ENCODE data around the gene SPACDR. TPM values are rescaled to one million over a fixed set of nuclear protein-coding genes. Genes with fewer than 3 reads are reported as not detected.

The SPACDR gene
- total RNA-seq = 0.65 and 0.96 TPM in 2 replicates

GRCh38 chr7:100464210-100464660, at the start of gene SPACDR:
Gene SPACDR (minus strand): TSS chr7:100464260. CDS start chr7:100464025, 235 bp downstream.

GRCh38 chr7:100483722-100484672, 19.9 kb upstream of the SPACDR start, which contains the start of gene NYAP1:
Gene NYAP1 (plus strand): TSS chr7:100483927. CDS start chr7:100485312, 1,385 bp downstream.

GRCh38 chr7:100478958-100479660, 15.0 kb upstream of the SPACDR start, which contains the start of gene TSC22D4:
Gene TSC22D4 (minus strand): TSS chr7:100479214. CDS start chr7:100478038, 1,176 bp downstream.

GRCh38 chr7:100429637-100430492, 34.2 kb downstream of the SPACDR start, which contains the start of gene MEPCE:
Gene MEPCE (plus strand): TSS chr7:100429831. CDS start chr7:100430019, 188 bp downstream.

GRCh38 chr7:100428199-100428966, 35.7 kb downstream of the SPACDR start, which contains the start of gene ZCWPW1:
Gene ZCWPW1 (minus strand): TSS chr7:100428703. CDS start chr7:100420649, 8,054 bp downstream.

Other genes starting within 250 kb of the SPACDR start
- not detected in 2 replicates for gene PVRIG, start 244.3 kb downstream of the SPACDR start, total RNA-seq
- not detected in 2 replicates for gene SPDYE3, start 156.6 kb downstream of the SPACDR start, total RNA-seq
- gene PILRB, start 106.1 kb downstream of the SPACDR start, total RNA-seq = 5.7 and 7.8 TPM in 2 replicates
- 0.26 TPM in 1 of 2 replicates, not detected in the other for gene PILRA, start 90.8 kb downstream of the SPACDR start, total RNA-seq
- 1.0 and 1.4 TPM in 2 replicates for gene ZCWPW1, start 35.6 kb downstream of the SPACDR start, total RNA-seq
- 26.9 and 30.4 TPM in 2 replicates for gene MEPCE, start 34.4 kb downstream of the SPACDR start, total RNA-seq
- 11.1 and 14.1 TPM in 2 replicates for gene PPP1R35, start 27.8 kb downstream of the SPACDR start, total RNA-seq
- gene TSC22D4, start 15.0 kb upstream of the SPACDR start, total RNA-seq = 20.6 and 21.5 TPM in 2 replicates
- 1.4 and 2.3 TPM in 2 replicates for gene NYAP1, start 19.7 kb upstream of the SPACDR start, total RNA-seq
- gene AGFG2, start 74.9 kb upstream of the SPACDR start, total RNA-seq = 5.6 and 6.9 TPM in 2 replicates
- 0.13 TPM in 1 of 2 replicates, not detected in the other for gene SAP25, start 109.6 kb upstream of the SPACDR start, total RNA-seq
- 9.7 and 11.7 TPM in 2 replicates for gene LRCH4, start 121.9 kb upstream of the SPACDR start, total RNA-seq
- gene FBXO24, start 122.1 kb upstream of the SPACDR start, total RNA-seq = 0.13 and 0.20 TPM in 2 replicates
- 167 and 207 TPM in 2 replicates for gene PCOLCE, start 138.1 kb upstream of the SPACDR start, total RNA-seq
- 9.8 and 10.2 TPM in 2 replicates for gene MOSPD3, start 148.3 kb upstream of the SPACDR start, total RNA-seq
- 1.9 and 2.2 TPM in 2 replicates for gene TFR2, start 177.3 kb upstream of the SPACDR start, total RNA-seq
- not detected in 2 replicates for gene ACTL6B, start 192.2 kb upstream of the SPACDR start, total RNA-seq
- 134 and 142 TPM in 2 replicates for gene GNB2, start 209.5 kb upstream of the SPACDR start, total RNA-seq
- 12.6 and 18.8 TPM in 2 replicates for gene GIGYF1, start 230.0 kb upstream of the SPACDR start, total RNA-seq
- 27.8 and 29.9 TPM in 2 replicates for gene POP7, start 241.9 kb upstream of the SPACDR start, total RNA-seq

Measured in smooth muscle cell of the pulmonary artery (primary cell).